Panc1 (cell line): ENCODE measurements around the gene C1QTNF3.

Experiments used
- POLR2AphosphoS5 ChIP-seq: IDR thresholded peaks from 2 replicates; pipeline ENCODE4 v1.6.1; 2012; ENCODE audit warnings: mild to moderate bottlenecking, low read depth, low read length, moderate library complexity
- REST ChIP-seq, 2 experiments: IDR thresholded peaks; 2 replicates each; pipeline ENCODE4 v1.6.1; 2011 to 2012; ENCODE audit warnings: low read depth in 2 of 2, control low read depth in 1 of 2, low read length in 1 of 2, mild to moderate bottlenecking in 1 of 2, moderate library complexity in 1 of 2; ENCODE audit not compliant: insufficient read depth in 1 of 2
- TF ChIP-seq, protein P1 (sequence below): fragments of 450-650 bp; IDR thresholded peaks from 2 replicates; pipeline ENCODE4 v1.5.1; 2017; ENCODE audit warnings: mild to moderate bottlenecking

- TF ChIP-seq REST (IDR thresholded peaks at IDR 0.05; ENCODE audit: insufficient read depth in 1 of 2, low read depth in 2 of 2, low read length in 1 of 2): no peak
- TF ChIP-seq, protein P1, sequence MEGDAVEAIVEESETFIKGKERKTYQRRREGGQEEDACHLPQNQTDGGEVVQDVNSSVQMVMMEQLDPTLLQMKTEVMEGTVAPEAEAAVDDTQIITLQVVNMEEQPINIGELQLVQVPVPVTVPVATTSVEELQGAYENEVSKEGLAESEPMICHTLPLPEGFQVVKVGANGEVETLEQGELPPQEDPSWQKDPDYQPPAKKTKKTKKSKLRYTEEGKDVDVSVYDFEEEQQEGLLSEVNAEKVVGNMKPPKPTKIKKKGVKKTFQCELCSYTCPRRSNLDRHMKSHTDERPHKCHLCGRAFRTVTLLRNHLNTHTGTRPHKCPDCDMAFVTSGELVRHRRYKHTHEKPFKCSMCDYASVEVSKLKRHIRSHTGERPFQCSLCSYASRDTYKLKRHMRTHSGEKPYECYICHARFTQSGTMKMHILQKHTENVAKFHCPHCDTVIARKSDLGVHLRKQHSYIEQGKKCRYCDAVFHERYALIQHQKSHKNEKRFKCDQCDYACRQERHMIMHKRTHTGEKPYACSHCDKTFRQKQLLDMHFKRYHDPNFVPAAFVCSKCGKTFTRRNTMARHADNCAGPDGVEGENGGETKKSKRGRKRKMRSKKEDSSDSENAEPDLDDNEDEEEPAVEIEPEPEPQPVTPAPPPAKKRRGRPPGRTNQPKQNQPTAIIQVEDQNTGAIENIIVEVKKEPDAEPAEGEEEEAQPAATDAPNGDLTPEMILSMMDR: no peak
- TF ChIP-seq POLR2AphosphoS5: no peak
Measured at GRCh38 chr5:34037726-34038125, 5.3 kb downstream of the C1QTNF3 start.
